Measurements from ENCODE around the gene PRKCD. TPM values are rescaled to one million over a fixed set of nuclear protein-coding genes. Genes with fewer than 3 reads are reported as not detected.

The PRKCD gene
- polyA plus RNA-seq, 3 donors, result 123 to 329 (median 158) TPM

DNA sequence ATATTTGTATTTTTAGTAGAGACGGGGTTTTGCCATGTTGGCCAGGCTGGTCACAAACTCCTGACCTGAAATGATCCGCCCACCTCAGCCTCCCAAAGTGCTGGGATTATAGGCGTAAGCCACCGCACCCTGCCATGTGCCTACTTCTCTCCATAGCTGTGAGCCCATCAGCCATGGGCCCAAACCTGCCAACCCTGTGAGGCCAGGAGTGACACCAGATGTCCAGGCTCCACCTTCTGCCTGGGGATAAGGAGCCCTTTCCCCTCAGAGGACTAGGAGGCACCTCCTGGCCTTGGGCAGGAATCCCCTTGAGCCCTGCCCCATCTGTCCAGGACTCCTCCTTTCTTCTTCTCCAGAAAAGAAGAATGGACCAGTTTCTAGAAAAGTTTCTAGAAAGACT, 16.6 kb upstream of the PRKCD start:
- Mint-ChIP-seq H3K27ac (peak overlapping the region in 3 of 7 donors; percentile 66 to 95 (median 87)), H3K4me3 (no peak overlapping the region), H3K36me3 (peaks cover 0 to 2% of the 10 kb centered on the region in 2 donors)

DNA sequence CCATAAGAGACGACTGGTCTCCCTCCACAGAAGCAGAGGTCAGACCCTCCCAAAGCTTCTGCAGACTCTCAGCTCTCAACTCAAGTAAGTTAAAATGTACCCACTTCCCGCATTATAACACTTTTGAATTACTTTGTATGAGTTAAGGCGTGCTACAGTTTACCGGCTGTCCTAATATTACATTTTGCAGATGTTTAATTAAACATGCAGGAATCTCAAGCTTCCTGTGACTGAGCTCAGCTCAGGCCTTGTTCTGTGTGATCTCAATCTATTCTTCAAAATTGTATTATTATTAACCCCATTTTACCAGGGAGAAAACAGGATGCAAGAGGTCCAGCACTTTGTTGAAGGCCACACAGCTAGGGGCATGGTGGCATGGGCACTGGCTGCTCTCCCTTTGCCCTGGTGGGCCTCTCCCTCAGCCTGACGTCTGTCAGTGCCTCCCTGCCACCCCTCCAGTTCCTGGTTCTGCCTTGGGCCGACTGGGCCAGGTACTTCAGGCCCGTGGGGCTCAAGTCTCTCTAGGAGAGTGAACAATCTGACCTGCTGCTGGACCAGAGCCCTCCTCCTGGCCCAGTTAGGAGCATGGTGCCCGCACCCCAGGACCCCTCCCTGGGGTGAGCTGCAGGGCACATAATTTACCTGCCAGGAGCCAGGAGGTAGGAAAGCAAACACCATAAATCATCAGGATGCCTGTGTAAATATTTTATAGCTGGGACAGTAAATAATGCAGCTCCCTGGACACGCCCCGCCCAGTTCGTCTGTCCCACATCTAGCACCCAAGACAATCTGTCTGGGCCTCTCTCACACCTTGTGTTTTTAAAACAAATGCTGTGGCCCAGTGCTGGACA, 15.9 kb upstream of the PRKCD start:
- H3K36me3 Mint-ChIP-seq, result peaks cover 0 to 2% of the 10 kb centered on the region in 2 donors
- TF ChIP-seq, protein P1, sequence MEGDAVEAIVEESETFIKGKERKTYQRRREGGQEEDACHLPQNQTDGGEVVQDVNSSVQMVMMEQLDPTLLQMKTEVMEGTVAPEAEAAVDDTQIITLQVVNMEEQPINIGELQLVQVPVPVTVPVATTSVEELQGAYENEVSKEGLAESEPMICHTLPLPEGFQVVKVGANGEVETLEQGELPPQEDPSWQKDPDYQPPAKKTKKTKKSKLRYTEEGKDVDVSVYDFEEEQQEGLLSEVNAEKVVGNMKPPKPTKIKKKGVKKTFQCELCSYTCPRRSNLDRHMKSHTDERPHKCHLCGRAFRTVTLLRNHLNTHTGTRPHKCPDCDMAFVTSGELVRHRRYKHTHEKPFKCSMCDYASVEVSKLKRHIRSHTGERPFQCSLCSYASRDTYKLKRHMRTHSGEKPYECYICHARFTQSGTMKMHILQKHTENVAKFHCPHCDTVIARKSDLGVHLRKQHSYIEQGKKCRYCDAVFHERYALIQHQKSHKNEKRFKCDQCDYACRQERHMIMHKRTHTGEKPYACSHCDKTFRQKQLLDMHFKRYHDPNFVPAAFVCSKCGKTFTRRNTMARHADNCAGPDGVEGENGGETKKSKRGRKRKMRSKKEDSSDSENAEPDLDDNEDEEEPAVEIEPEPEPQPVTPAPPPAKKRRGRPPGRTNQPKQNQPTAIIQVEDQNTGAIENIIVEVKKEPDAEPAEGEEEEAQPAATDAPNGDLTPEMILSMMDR (IDR thresholded peaks at IDR 0.05), result no peak
- 84% methylated on average over 6 of the region's 11 CpGs for WGBS (ENCODE audit: insufficient coverage)
- Histone ChIP-seq H4K20me1 (ENCODE audit: insufficient read depth, low read length) (no peaks in the 10 kb centered on the region), H3K27ac (ENCODE audit: low read depth in 1 of 2, low read length in 2 of 2) (peak overlapping the region in 1 of 2 donors; percentile 23), H3K9ac (ENCODE audit: insufficient read depth, low read length, poor library complexity, severe bottlenecking) (no peak overlapping the region), H3K4me2 (replicated peaks; ENCODE audit: extremely low read depth, low read length, poor library complexity, severe bottlenecking) (no peak overlapping the region), H3K79me2 (ENCODE audit: insufficient read depth, low read length) (peaks cover 8% of the 10 kb centered on the region), H3K9me3 (replicated peaks in 1 of 2; ENCODE audit: control insufficient read depth in 1 of 2, insufficient read depth in 1 of 2, low read length in 2 of 2) (no peaks in the 10 kb centered on the region), H2AFZ (ENCODE audit: insufficient read depth, low read depth, low read length, poor library complexity, severe bottlenecking) (no peak overlapping the region), H3K4me1 (ENCODE audit: control insufficient read depth in 1 of 2, insufficient read depth in 2 of 2, low read length in 2 of 2) (peaks cover 67 to 71% of the 10 kb centered on the region in 2 donors), H3K4me3 (replicated peaks in 1 of 3; ENCODE audit: low read depth in 2 of 3, low read length in 3 of 3) (no peak overlapping the region), H3K27me3 (ENCODE audit: control insufficient read depth in 2 of 2, insufficient read depth in 2 of 2, low read length in 2 of 2) (no peaks in the 10 kb centered on the region), H3K36me3 (replicated peaks in 1 of 2; ENCODE audit: control insufficient read depth in 1 of 2, insufficient read depth in 2 of 2, low read length in 2 of 2) (no peaks in the 10 kb centered on the region)
- H3K27me3 Mint-ChIP-seq (ENCODE audit: low read depth in 3 of 3), result no peaks in the 10 kb centered on the region
- H3K9me3 Mint-ChIP-seq, result no peaks in the 10 kb centered on the region
- H3K4me3 Mint-ChIP-seq, result no peak overlapping the region
- no peak for DNase-seq
- intact Hi-C loops (cut with micrococcal nuclease), result loop anchor here in 1 of 2 donors (5.0 kb wide), 1 partner anchor 43 kb away; no protein-coding TSS in a partner anchor
- H3K27ac Mint-ChIP-seq, result peak overlapping the region in 2 of 7 donors; percentile 20 to 77
- peaks cover 67% of the 10 kb centered on the region for H3K4me1 Mint-ChIP-seq

More for the DNA sequence above, 16.6 kb upstream of the PRKCD start:
- H3K36me3 ChIP-seq (replicated peaks in 1 of 2; ENCODE audit: control insufficient read depth in 1 of 2, insufficient read depth in 2 of 2, low read length in 2 of 2), result no peaks in the 10 kb centered on the region
- no peak overlapping the region for H3K9ac ChIP-seq (ENCODE audit: insufficient read depth, low read length, poor library complexity, severe bottlenecking)
- H3K9me3 Mint-ChIP-seq, result no peaks in the 10 kb centered on the region
- H4K20me1 ChIP-seq (ENCODE audit: insufficient read depth, low read length), result no peaks in the 10 kb centered on the region
- TF ChIP-seq, protein P1 (IDR thresholded peaks at IDR 0.05), result no peak
- no peaks in the 10 kb centered on the region for H3K9me3 ChIP-seq (replicated peaks in 1 of 2; ENCODE audit: control insufficient read depth in 1 of 2, insufficient read depth in 1 of 2, low read length in 2 of 2)
- H3K27ac ChIP-seq (ENCODE audit: low read depth in 1 of 2, low read length in 2 of 2), result peak overlapping the region in 1 of 2 donors; percentile 23
- no peak for DNase-seq
- H3K4me1 Mint-ChIP-seq, result peaks cover 69% of the 10 kb centered on the region
- H3K4me1 ChIP-seq (ENCODE audit: control insufficient read depth in 1 of 2, insufficient read depth in 2 of 2, low read length in 2 of 2), result peaks cover 69 to 74% of the 10 kb centered on the region in 2 donors
- no peak overlapping the region for H2AFZ ChIP-seq (ENCODE audit: insufficient read depth, low read depth, low read length, poor library complexity, severe bottlenecking)
- H3K4me3 ChIP-seq (replicated peaks in 1 of 3; ENCODE audit: low read depth in 2 of 3, low read length in 3 of 3), result no peak overlapping the region
- WGBS (ENCODE audit: insufficient coverage), result no CpG with 5 or more reads among the region's 4 CpGs
- H3K79me2 ChIP-seq (ENCODE audit: insufficient read depth, low read length), result peaks cover 8% of the 10 kb centered on the region
- no peak overlapping the region for H3K4me2 ChIP-seq (replicated peaks; ENCODE audit: extremely low read depth, low read length, poor library complexity, severe bottlenecking)
- intact Hi-C loops (cut with micrococcal nuclease), result loop anchor here in 1 of 2 donors (5.0 kb wide), 1 partner anchor 42 kb away; no protein-coding TSS in a partner anchor
- H3K27me3 ChIP-seq (ENCODE audit: control insufficient read depth in 2 of 2, insufficient read depth in 2 of 2, low read length in 2 of 2), result no peaks in the 10 kb centered on the region
- H3K27me3 Mint-ChIP-seq (ENCODE audit: low read depth in 3 of 3), result no peaks in the 10 kb centered on the region
